PC-3 (cell line): ENCODE results near the gene TMEM132E.

ENCODE experiments used
- EZH2 ChIP-seq: fragments of 300-600 bp; sonication (generic); IDR thresholded peaks from one replicate; pipeline ENCODE4 v1.6.1; 2017; ENCODE audit warnings: antibody characterized with exemption, mild to moderate bottlenecking, low read length; ENCODE audit not compliant: unreplicated experiment
- EZH2phosphoT487 ChIP-seq: fragments of 300-600 bp; sonication (generic); IDR thresholded peaks from 2 replicates; pipeline ENCODE4 v1.6.1; 2018; ENCODE audit warnings: mild to moderate bottlenecking, antibody characterized with exemption, low read length, borderline replicate concordance
- TF ChIP-seq, protein P1 (sequence below): fragments of 300-600 bp; sonication (generic); conservative IDR thresholded peaks from 2 replicates; pipeline ENCODE4 v1.5.1; 2017; ENCODE audit warnings: antibody characterized with exemption, low read depth, mild to moderate bottlenecking, low read length

DNA sequence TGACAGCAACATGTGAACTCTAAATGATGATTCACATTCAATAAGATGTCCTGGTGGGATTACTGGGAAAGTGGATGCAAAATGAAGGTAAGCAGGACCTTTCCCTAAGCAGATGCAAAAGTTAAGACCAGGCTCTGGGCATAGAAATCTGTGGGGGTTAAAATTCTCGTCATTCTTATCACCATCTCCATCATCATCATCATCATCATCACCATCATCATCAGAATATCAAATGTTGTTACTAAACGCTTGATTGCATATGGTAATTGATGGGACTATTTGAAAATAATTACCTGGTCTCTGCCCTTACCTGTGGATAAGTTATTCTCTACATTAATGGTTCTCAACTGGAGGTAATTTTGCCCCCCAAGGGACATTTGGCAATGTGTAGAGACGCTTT is 41.9 kb upstream of the TMEM132E start:
- TF ChIP-seq, protein P1, sequence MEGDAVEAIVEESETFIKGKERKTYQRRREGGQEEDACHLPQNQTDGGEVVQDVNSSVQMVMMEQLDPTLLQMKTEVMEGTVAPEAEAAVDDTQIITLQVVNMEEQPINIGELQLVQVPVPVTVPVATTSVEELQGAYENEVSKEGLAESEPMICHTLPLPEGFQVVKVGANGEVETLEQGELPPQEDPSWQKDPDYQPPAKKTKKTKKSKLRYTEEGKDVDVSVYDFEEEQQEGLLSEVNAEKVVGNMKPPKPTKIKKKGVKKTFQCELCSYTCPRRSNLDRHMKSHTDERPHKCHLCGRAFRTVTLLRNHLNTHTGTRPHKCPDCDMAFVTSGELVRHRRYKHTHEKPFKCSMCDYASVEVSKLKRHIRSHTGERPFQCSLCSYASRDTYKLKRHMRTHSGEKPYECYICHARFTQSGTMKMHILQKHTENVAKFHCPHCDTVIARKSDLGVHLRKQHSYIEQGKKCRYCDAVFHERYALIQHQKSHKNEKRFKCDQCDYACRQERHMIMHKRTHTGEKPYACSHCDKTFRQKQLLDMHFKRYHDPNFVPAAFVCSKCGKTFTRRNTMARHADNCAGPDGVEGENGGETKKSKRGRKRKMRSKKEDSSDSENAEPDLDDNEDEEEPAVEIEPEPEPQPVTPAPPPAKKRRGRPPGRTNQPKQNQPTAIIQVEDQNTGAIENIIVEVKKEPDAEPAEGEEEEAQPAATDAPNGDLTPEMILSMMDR, result no peak
- TF ChIP-seq EZH2phosphoT487 (no peak), EZH2 (no peak)
